ENCODE measurements around the gene CAMTA1.

The CAMTA1 gene

DNA sequence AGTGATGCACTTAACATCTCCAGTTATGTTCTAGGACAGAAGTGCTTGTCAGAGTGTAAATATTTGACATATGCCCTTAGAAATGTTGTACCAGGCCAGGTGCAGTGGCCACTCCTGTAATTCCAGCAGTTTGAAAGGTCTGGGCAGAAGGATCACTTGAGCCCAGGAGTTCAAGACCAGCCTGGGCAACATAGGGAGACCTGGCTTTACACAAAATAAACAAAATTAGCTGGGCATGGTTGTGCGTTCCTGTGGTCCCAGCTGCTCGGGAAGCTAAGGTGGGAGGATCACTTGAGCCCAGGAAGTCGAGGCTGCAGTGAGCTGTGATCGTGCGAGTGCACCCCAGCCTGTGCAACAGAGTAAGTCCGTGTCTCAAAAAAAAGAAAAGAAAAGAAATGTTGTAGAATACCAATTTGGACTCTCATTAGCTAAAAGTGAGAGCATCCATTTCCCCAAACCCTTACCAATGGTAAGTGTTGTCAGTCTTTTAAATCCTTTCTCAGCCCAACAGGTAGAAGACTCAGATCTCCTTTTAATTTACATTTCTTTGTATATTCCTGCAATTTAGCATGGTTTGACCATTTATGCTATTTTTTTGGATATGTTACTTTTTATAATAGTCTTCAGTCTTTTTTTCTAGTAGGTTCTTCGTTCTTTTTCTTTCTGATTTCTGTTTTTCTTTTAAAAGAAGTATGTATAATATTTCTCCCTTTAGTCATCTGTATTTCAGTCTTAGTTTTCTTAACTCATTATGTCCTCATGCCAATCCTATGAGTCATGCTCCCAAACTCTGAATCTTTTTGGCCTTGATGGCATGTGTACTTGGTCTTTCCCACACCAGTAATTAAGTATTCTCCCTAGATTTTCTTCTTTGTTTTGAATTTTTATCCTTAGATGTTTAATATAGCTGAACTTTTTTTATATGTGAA is 74.4 kb downstream of the CAMTA1 start:
- Histone ChIP-seq H3K27me3 (replicated peaks; ENCODE audit: insufficient read depth, low read length) (no peaks in the 10 kb centered on the region), H3K79me2 (ENCODE audit: low read length) (0 out of 2 replicates have a peak, but pooled peaks cover 5% of the 10 kb centered on the region), H3K9ac (ENCODE audit: low read length) (no peak overlapping the region), H4K20me1 (ENCODE audit: insufficient read depth, low read length) (no peaks in the 10 kb centered on the region), H2AFZ (ENCODE audit: low read length) (no peak overlapping the region), H3K4me3 (ENCODE audit: low read length) (no peak overlapping the region), H3K4me1 (ENCODE audit: low read length) (no peaks in the 10 kb centered on the region), H3F3A (ENCODE audit: insufficient read depth, low read length) (no peaks in the 10 kb centered on the region), H3K9me3 (replicated peaks; ENCODE audit: insufficient read depth, low read length) (no peaks in the 10 kb centered on the region), H3K36me3 (replicated peaks; ENCODE audit: insufficient read depth, low read length) (no peaks in the 10 kb centered on the region), H3K9me2 (replicated peaks; ENCODE audit: insufficient read depth, low read length) (no peaks in the 10 kb centered on the region), H3K27ac (ENCODE audit: low read length) (no peak overlapping the region), H3K4me2 (ENCODE audit: low read depth, low read length) (no peak overlapping the region)
- no peak for TF ChIP-seq EZH2phosphoT487 (IDR thresholded peaks at IDR 0.05; ENCODE audit: low read length)
- no peak for TF ChIP-seq EZH2 (optimal IDR thresholded peaks at IDR 0.05; ENCODE audit: low read depth, low read length)
- TF ChIP-seq, protein P1, sequence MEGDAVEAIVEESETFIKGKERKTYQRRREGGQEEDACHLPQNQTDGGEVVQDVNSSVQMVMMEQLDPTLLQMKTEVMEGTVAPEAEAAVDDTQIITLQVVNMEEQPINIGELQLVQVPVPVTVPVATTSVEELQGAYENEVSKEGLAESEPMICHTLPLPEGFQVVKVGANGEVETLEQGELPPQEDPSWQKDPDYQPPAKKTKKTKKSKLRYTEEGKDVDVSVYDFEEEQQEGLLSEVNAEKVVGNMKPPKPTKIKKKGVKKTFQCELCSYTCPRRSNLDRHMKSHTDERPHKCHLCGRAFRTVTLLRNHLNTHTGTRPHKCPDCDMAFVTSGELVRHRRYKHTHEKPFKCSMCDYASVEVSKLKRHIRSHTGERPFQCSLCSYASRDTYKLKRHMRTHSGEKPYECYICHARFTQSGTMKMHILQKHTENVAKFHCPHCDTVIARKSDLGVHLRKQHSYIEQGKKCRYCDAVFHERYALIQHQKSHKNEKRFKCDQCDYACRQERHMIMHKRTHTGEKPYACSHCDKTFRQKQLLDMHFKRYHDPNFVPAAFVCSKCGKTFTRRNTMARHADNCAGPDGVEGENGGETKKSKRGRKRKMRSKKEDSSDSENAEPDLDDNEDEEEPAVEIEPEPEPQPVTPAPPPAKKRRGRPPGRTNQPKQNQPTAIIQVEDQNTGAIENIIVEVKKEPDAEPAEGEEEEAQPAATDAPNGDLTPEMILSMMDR (IDR thresholded peaks at IDR 0.05; ENCODE audit: low read length): no peak
- no peak for DNase-seq

DNA sequence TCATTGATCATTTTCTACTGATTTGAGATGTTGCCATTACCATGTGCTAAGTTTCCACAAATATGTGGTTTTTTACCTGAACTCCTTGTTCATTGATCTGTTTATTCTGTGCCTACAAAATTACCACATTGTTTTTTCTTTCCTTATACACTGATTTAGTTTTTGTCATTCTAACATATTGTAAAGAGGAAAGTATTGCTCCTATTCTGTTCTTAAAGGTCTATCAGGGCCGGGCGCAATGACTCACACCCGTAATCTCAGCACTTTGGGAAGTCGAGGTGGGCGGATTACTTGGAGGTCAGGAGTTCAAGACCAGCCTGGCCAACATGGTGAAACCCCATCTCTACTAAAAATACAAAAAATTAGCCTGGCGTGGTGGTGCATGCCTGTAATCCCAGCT is 75.1 kb downstream of the CAMTA1 start:
- TF ChIP-seq, protein P1 (IDR thresholded peaks at IDR 0.05; ENCODE audit: low read length): no peak
- TF ChIP-seq EZH2phosphoT487 (IDR thresholded peaks at IDR 0.05; ENCODE audit: low read length): no peak
- TF ChIP-seq EZH2 (optimal IDR thresholded peaks at IDR 0.05; ENCODE audit: low read depth, low read length): no peak
- no peaks in the 10 kb centered on the region for H3K4me1 ChIP-seq (ENCODE audit: low read length)
- H3K79me2 ChIP-seq (ENCODE audit: low read length): 0 out of 2 replicates have a peak, but pooled peaks cover 9% of the 10 kb centered on the region
- H3K4me3 ChIP-seq (ENCODE audit: low read length): no peak overlapping the region
- H3K27ac ChIP-seq (ENCODE audit: low read length): no peak overlapping the region
- no peaks in the 10 kb centered on the region for H3K27me3 ChIP-seq (replicated peaks; ENCODE audit: insufficient read depth, low read length)
- no peaks in the 10 kb centered on the region for H4K20me1 ChIP-seq (ENCODE audit: insufficient read depth, low read length)
- no peak for DNase-seq
- H3K9me3 ChIP-seq (replicated peaks; ENCODE audit: insufficient read depth, low read length): no peaks in the 10 kb centered on the region
- H3K36me3 ChIP-seq (replicated peaks; ENCODE audit: insufficient read depth, low read length): no peaks in the 10 kb centered on the region
- no peaks in the 10 kb centered on the region for H3F3A ChIP-seq (ENCODE audit: insufficient read depth, low read length)
- no peaks in the 10 kb centered on the region for H3K9me2 ChIP-seq (replicated peaks; ENCODE audit: insufficient read depth, low read length)
- H2AFZ ChIP-seq (ENCODE audit: low read length): no peak overlapping the region
- H3K4me2 ChIP-seq (ENCODE audit: low read depth, low read length): no peak overlapping the region
- no peak overlapping the region for H3K9ac ChIP-seq (ENCODE audit: low read length)

DNA sequence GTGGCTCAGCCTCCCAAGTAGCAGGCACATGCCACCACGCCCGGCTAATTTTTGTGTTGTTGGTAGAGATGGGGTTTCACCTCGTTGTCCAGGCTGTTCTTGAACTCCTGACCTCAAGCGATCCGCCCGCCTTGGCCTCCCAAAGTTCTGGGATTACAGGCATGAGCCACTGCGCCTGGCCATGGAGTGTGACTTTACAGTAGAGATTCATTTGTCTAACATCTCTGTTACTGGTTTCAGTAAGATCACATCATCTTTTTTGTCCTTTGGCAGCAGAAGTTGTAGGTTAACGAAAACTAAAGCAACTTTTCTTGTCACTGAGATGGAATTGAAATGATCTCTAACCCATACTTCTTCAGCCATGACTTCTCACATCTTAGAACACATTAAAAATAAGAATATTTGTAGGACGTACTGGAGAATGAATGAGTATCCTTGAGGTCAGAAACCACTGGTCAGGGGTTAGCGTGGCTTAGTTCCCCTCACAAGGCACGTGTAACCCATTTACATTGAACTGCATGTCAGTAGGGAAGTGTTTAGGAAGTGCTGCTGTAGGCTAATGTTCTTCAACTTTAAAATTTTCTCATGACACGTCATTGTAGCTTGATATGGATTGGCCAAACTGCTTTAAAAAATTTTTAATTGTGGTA is 75.9 kb downstream of the CAMTA1 start:
- no peaks in the 10 kb centered on the region for H4K20me1 ChIP-seq (ENCODE audit: insufficient read depth, low read length)
- H3F3A ChIP-seq (ENCODE audit: insufficient read depth, low read length): no peaks in the 10 kb centered on the region
- H3K27me3 ChIP-seq (replicated peaks; ENCODE audit: insufficient read depth, low read length): no peaks in the 10 kb centered on the region
- no peaks in the 10 kb centered on the region for H3K9me2 ChIP-seq (replicated peaks; ENCODE audit: insufficient read depth, low read length)
- TF ChIP-seq EZH2phosphoT487 (IDR thresholded peaks at IDR 0.05; ENCODE audit: low read length): no peak
- TF ChIP-seq, protein P1 (IDR thresholded peaks at IDR 0.05; ENCODE audit: low read length): no peak
- TF ChIP-seq EZH2 (optimal IDR thresholded peaks at IDR 0.05; ENCODE audit: low read depth, low read length): no peak
- H3K9me3 ChIP-seq (replicated peaks; ENCODE audit: insufficient read depth, low read length): no peaks in the 10 kb centered on the region
- H3K4me3 ChIP-seq (ENCODE audit: low read length): no peak overlapping the region
- no peak overlapping the region for H3K27ac ChIP-seq (ENCODE audit: low read length)
- H2AFZ ChIP-seq (ENCODE audit: low read length): no peak overlapping the region
- no peak overlapping the region for H3K4me2 ChIP-seq (ENCODE audit: low read depth, low read length)
- H3K79me2 ChIP-seq (ENCODE audit: low read length): 0 out of 2 replicates have a peak, but pooled peaks cover 11% of the 10 kb centered on the region
- H3K36me3 ChIP-seq (replicated peaks; ENCODE audit: insufficient read depth, low read length): no peaks in the 10 kb centered on the region
- H3K4me1 ChIP-seq (ENCODE audit: low read length): no peaks in the 10 kb centered on the region
- H3K9ac ChIP-seq (ENCODE audit: low read length): no peak overlapping the region
- no peak for DNase-seq
